GM23248 (cell line): Measurements from ENCODE around the gene ADAMTS9.

Experiments
- EZH2 ChIP-seq: fragments of 200-600 bp; sonication (generic); IDR thresholded peaks from 2 replicates; pipeline ENCODE4 v1.6.1; 2018; ENCODE audit warnings: antibody characterized with exemption, mild to moderate bottlenecking; ENCODE audit not compliant: insufficient read depth, poor library complexity, severe bottlenecking
- EZH2phosphoT487 ChIP-seq: fragments of 200-600 bp; sonication (generic); IDR thresholded peaks from 2 replicates; pipeline ENCODE4 v1.6.1; 2018; ENCODE audit warnings: antibody characterized with exemption, moderate library complexity, mild to moderate bottlenecking, low read depth; ENCODE audit not compliant: insufficient read depth

GRCh38 chr3:64495781-64496334 is 191.9 kb downstream of the ADAMTS9 start:
- no peak for TF ChIP-seq EZH2
- no peak for TF ChIP-seq EZH2phosphoT487
